HepG2 (cell line): ENCODE measurements around the gene FAM114A1. TPM values are rescaled to one million over a fixed set of nuclear protein-coding genes. Genes with fewer than 3 reads are reported as not detected.

ENCODE experiments used
- ARNT2 ChIP-seq: sonication (generic); formaldehyde crosslinking; IDR thresholded peaks from 2 replicates; pipeline ENCODE4 v1.8.0; 2022; ENCODE audit warnings: mild to moderate bottlenecking, low read depth, missing genetic modification reagents, moderate library complexity
- BRCA1 ChIP-seq: sonication (generic); formaldehyde crosslinking; IDR thresholded peaks from 2 replicates; pipeline ENCODE4 v1.4.0; 2020; ENCODE audit warnings: missing genetic modification reagents
- CHD4 ChIP-seq: fragments of 200-600 bp; sonication (generic); IDR thresholded peaks from 2 replicates; pipeline ENCODE4 v1.7.0; 2017; ENCODE audit warnings: mild to moderate bottlenecking, low read length, borderline replicate concordance
- DMTF1 ChIP-seq: sonication (generic); formaldehyde crosslinking; IDR thresholded peaks from 2 replicates; pipeline ENCODE4 v1.4.0; 2020; ENCODE audit warnings: mild to moderate bottlenecking, missing genetic modification reagents
- HDAC1 ChIP-seq: sonication (generic); formaldehyde crosslinking; IDR thresholded peaks from 2 replicates; pipeline ENCODE4 v1.5.1; 2020; ENCODE audit warnings: mild to moderate bottlenecking, missing genetic modification reagents
- HOXA9 ChIP-seq: sonication (generic); formaldehyde crosslinking; IDR thresholded peaks from 2 replicates; pipeline ENCODE4 v1.8.1; 2022; ENCODE audit warnings: missing genetic modification reagents, mild to moderate bottlenecking, moderate library complexity, borderline replicate concordance
- MYC ChIP-seq: sonication (generic); formaldehyde crosslinking; IDR thresholded peaks from 2 replicates; pipeline ENCODE4 v1.9.0; 2021; ENCODE audit warnings: missing genetic modification reagents, borderline replicate concordance
- PHF20 ChIP-seq: sonication (generic); formaldehyde crosslinking; IDR thresholded peaks from 2 replicates; pipeline ENCODE4 v1.5.0; 2020; ENCODE audit warnings: mild to moderate bottlenecking, missing genetic modification reagents
- PHF8 ChIP-seq: sonication (generic); formaldehyde crosslinking; IDR thresholded peaks from 2 replicates; pipeline ENCODE4 v1.5.0; 2020; ENCODE audit warnings: missing genetic modification reagents
- POLR2A ChIP-seq, 2 experiments: IDR thresholded peaks; 2 replicates each; pipeline ENCODE4 v1.6.1; 2011; ENCODE audit warnings: low read depth in 2 of 2, low read length in 2 of 2, mild to moderate bottlenecking in 1 of 2, moderate library complexity in 1 of 2; ENCODE audit not compliant: insufficient read depth in 1 of 2
- SKI ChIP-seq: fragments of 450-650 bp; IDR thresholded peaks from one replicate; pipeline ENCODE4 v1.6.1; 2018; ENCODE audit warnings: mild to moderate bottlenecking; ENCODE audit not compliant: partially characterized antibody
- SOX6 ChIP-seq, 2 experiments: fragments of 450-650 bp in 1 of 2; sonication (generic) in 1 of 2; formaldehyde crosslinking in 1 of 2; IDR thresholded peaks; 2 replicates each; pipeline versions ENCODE4 v1.4.0 to v1.6.1; 2017 to 2020; ENCODE audit warnings: antibody characterized with exemption in 1 of 2, mild to moderate bottlenecking in 1 of 2, missing genetic modification reagents in 1 of 2
- SP5 ChIP-seq: IDR thresholded peaks from 2 replicates; pipeline ENCODE4 v1.6.1; 2016; ENCODE audit warnings: low read depth, borderline replicate concordance
- TBX3 ChIP-seq: fragments of 450-650 bp; IDR thresholded peaks from 2 replicates; pipeline ENCODE4 v1.6.1; 2017; ENCODE audit warnings: antibody characterized with exemption, mild to moderate bottlenecking, inconsistent platforms, borderline replicate concordance
- TEAD2 ChIP-seq: sonication (generic); formaldehyde crosslinking; IDR thresholded peaks from 2 replicates; pipeline ENCODE4 v1.9.0; 2021; ENCODE audit warnings: missing genetic modification reagents
- USF2 ChIP-seq, 2 experiments: sonication (generic) in 1 of 2; formaldehyde crosslinking in 1 of 2; IDR thresholded peaks; 2 replicates each; pipeline versions ENCODE4 v1.5.1 to v1.6.1; 2011 to 2020; ENCODE audit warnings: borderline replicate concordance in 1 of 2, low read depth in 1 of 2, low read length in 1 of 2, mild to moderate bottlenecking in 1 of 2, missing genetic modification reagents in 1 of 2, moderate library complexity in 1 of 2
- ZNF136 ChIP-seq: sonication (generic); formaldehyde crosslinking; IDR thresholded peaks from 2 replicates; pipeline ENCODE4 v1.8.1; 2022; ENCODE audit warnings: low read depth, mild to moderate bottlenecking, moderate library complexity, missing genetic modification reagents
- ZNF292 ChIP-seq: sonication (generic); formaldehyde crosslinking; IDR thresholded peaks from 2 replicates; pipeline ENCODE4 v1.8.1; 2022; ENCODE audit warnings: mild to moderate bottlenecking, low read depth, missing genetic modification reagents, borderline replicate concordance
- ZNF3 ChIP-seq: IDR thresholded peaks from 2 replicates; pipeline ENCODE4 v1.7.0; 2017; ENCODE audit warnings: inconsistent platforms
- ZNF329 ChIP-seq: sonication (generic); formaldehyde crosslinking; IDR thresholded peaks from 2 replicates; pipeline ENCODE4 v1.9.0; 2021; ENCODE audit warnings: low read depth, mild to moderate bottlenecking, missing genetic modification reagents
- ZNF337 ChIP-seq: sonication (generic); formaldehyde crosslinking; IDR thresholded peaks from 2 replicates; pipeline ENCODE4 v1.5.1; 2020; ENCODE audit warnings: missing genetic modification reagents, low read depth, mild to moderate bottlenecking, borderline replicate concordance
- ZNF501 ChIP-seq: sonication (generic); formaldehyde crosslinking; IDR thresholded peaks from 2 replicates; pipeline ENCODE4 v1.5.1; 2020; ENCODE audit warnings: mild to moderate bottlenecking, moderate library complexity, missing genetic modification reagents
- ZNF704 ChIP-seq: sonication (generic); formaldehyde crosslinking; IDR thresholded peaks from 2 replicates; pipeline ENCODE4 v1.8.1; 2023; ENCODE audit warnings: mild to moderate bottlenecking, inconsistent platforms, moderate library complexity, missing genetic modification reagents, borderline replicate concordance
- ZNF710 ChIP-seq: sonication (generic); formaldehyde crosslinking; IDR thresholded peaks from 2 replicates; pipeline ENCODE4 v1.5.0; 2020; ENCODE audit warnings: mild to moderate bottlenecking, missing genetic modification reagents, borderline replicate concordance
- polyA plus RNA-seq, 8 experiments: library from polyadenylated mRNA; depleted of rRNA in 3 of 8; stranded (reverse) in 7 of 8; unstranded in 1 of 8; fragments of >200 nt; fragmentation: Illumina TruSeq in 4 of 8; extraction: Trizol in 4 of 8; gene quantifications; 2 replicates each; pipeline versions ENCODE4 v1.2.1 to v1.2.3, GENCODE V29; 2011 to 2016; ENCODE audit warnings: low read depth in 4 of 8, missing spikeins in 1 of 8, mixed read lengths in 1 of 8; ENCODE audit not compliant: insufficient read depth in 1 of 8
- total RNA-seq, 5 experiments: library from RNA; depleted of rRNA; stranded (reverse); fragments of >200 nt; fragmentation: Illumina TruSeq; extraction: Trizol; gene quantifications; 2 replicates each; pipeline ENCODE4 v1.2.3, GENCODE V29; 2016; ENCODE audit warnings: low read depth in 1 of 5

FAM114A1 gene
- total and polyA plus RNA-seq, 2 of the 13 experiments (the other 11 are each of a cell fraction or from before 2014, with no cell fraction given) = 61.0 to 76.9 TPM

GRCh38 chr4:38872620-38873019 lies 5.0 kb downstream of the FAM114A1 start (continued):
- no peak for TF ChIP-seq USF2 (IDR thresholded peaks at IDR 0.05; ENCODE audit: low read depth, low read length)
- no peak for TF ChIP-seq USF2 (CRISPR knock-in tag; IDR thresholded peaks at IDR 0.05; ENCODE audit: borderline replicate concordance)
- no peak for TF ChIP-seq TBX3
- 0 out of 4 replicates have a peak, but pooled peaks of 1 of the 2 experiments have one; percentile 15 for TF ChIP-seq POLR2A (IDR thresholded peaks at IDR 0.05; ENCODE audit: insufficient read depth in 1 of 2, low read depth in 2 of 2, low read length in 2 of 2)
- no peak for TF ChIP-seq PHF8
- TF ChIP-seq PHF20 (CRISPR knock-in tag) = no peak
- TF ChIP-seq HDAC1 (CRISPR knock-in tag) = peak; percentile 31; the same call in 1 of the 2 replicates
- TF ChIP-seq ZNF292 (CRISPR knock-in tag) = no peak
- no peak for TF ChIP-seq ZNF329
- no peak for TF ChIP-seq ZNF501 (CRISPR knock-in tag)
- no peak for TF ChIP-seq SKI
- no peak for TF ChIP-seq ARNT2 (CRISPR knock-in tag)
- TF ChIP-seq MYC (CRISPR knock-in tag) = no peak
- no peak for TF ChIP-seq ZNF136
- TF ChIP-seq ZNF3 = no peak
- TF ChIP-seq SP5 (CRISPR knock-in tag) = no peak
- TF ChIP-seq ZNF710 (CRISPR knock-in tag) = no peak
- TF ChIP-seq BRCA1 (CRISPR knock-in tag) = no peak
- no peak for TF ChIP-seq CHD4
- TF ChIP-seq DMTF1 (CRISPR knock-in tag) = no peak
- no peak for TF ChIP-seq TEAD2 (CRISPR knock-in tag)
- no peak for TF ChIP-seq ZNF337
- TF ChIP-seq ZNF704 = no peak
- TF ChIP-seq SOX6 (IDR thresholded peaks at IDR 0.05) = no peak
- TF ChIP-seq SOX6 (CRISPR knock-in tag; IDR thresholded peaks at IDR 0.05) = peak; percentile 93
- no peak for TF ChIP-seq HOXA9 (CRISPR knock-in tag)
